Measurements from ENCODE around the gene LMTK2.

Gene LMTK2

GRCh38 chr7:98178762-98179490 is 72.3 kb downstream of the LMTK2 start:
- DNase-seq: no peak

DNA sequence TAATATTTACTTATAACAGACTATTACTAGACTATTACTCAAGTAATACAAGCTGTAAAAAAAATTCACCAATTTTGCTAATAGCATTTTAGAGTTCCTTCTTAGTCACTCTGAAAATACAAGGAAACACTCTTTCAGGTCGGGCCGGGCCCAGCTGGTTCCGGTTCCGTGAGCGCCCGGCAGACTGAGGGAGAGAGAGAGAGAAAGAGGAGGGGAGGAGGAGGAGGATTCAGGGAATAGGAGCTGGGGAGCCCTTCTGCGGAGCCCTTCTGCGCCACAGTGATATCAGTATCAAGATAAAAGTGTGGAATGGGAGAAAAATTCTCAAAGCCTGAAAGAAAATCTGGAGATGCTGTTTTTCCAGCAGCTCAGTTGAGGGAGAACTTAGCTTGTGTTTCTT is 74.1 kb downstream of the LMTK2 start:
- no peak for DNase-seq

- no peak for DNase-seq
These were observed 78.4 kb downstream of the LMTK2 start for GRCh38 chr7:98185101-98185500.

DNA sequence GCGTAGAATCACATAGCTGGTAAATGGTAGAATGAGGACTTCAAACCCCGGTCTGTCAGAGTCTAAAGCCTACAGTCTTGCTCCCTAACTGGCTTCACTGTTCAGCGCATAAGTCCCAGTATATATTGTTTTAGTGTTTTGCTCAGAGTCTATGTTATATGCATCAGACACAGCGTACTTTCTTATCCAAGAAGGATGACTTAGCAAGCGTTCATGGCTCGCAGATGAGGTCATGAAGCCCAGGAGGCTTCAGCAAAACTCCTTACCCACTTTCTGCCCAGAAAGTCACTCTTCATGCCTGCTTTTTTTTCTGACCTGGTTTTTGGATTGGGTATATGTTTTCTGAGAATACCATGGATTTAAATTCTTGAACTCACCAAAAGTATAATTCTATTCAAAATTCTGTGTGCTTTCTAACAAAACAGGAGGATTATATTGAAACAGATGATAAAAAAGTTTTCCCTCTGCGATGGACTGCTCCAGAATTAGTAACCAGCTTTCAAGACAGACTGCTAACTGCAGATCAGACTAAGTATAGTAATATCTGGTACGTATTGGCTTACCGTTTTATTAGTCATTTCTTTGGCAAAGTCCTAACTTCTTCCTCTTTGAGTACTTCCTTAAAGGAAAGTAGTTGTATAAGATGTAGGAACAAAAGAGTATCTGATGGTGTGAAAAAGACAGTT is 79.9 kb downstream of the LMTK2 start:
- DNase-seq: no peak

DNA sequence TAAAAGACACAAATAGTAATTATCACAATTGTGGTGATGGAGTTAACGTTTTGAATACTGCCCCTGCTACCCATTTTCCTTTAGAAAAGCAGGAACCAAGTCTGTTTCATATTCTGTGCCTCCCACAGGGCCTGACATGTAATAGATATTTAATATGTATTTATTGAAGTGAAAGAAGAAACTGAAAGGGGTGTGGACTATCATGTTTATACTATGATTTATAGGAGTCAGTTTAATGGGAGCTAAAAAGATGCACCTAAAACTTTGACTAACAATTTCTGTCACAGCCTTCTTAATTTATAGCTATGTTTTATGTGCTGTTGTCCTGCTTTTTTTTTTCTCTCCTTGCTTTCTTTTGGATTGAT is 80.5 kb downstream of the LMTK2 start:
- no peak for DNase-seq

GRCh38 chr7:98189559-98189958 is 82.9 kb downstream of the LMTK2 start:
- DNase-seq: no peak

GRCh38 chr7:98191668-98192431 is 85.2 kb downstream of the LMTK2 start:
- DNase-seq: no peak

DNA sequence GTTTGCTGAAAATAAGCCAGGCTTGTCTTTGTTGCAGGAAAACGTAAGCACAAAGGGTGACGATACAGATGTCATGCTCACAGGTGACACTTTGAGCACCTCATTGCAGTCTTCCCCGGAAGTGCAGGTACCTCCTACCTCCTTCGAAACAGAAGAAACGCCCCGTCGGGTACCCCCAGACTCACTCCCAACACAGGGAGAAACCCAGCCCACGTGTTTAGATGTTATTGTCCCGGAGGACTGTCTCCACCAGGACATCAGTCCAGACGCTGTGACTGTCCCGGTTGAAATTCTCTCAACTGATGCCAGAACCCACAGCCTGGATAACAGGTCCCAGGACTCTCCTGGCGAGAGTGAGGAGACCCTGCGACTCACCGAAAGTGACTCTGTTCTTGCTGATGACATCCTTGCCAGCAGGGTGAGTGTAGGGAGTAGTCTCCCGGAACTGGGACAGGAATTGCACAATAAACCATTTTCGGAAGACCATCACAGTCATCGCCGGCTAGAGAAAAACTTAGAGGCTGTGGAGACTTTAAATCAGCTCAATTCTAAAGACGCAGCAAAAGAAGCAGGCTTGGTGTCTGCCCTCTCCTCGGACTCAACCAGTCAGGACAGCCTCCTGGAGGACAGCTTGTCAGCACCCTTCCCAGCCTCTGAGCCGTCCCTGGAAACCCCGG is 86.3 kb downstream of the LMTK2 start:
- no peak for DNase-seq

- no peak for DNase-seq
These were observed 87.0 kb downstream of the LMTK2 start for GRCh38 chr7:98193474-98194180.

DNA sequence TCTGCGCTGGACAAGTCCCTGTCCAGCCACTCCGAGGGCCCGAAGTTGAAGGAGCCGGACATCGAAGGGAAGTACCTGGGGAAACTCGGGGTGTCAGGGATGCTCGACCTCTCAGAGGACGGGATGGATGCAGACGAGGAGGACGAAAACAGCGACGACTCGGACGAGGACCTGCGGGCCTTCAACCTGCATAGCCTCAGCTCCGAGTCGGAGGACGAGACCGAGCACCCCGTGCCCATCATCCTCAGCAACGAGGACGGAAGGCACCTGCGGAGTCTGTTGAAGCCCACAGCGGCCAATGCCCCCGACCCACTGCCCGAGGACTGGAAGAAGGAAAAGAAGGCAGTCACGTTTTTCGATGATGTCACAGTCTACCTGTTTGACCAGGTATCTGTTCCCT is 87.5 kb downstream of the LMTK2 start:
- no peak for DNase-seq

- no peak for DNase-seq
These were observed 88.2 kb downstream of the LMTK2 start for GRCh38 chr7:98194672-98195457.

DNA sequence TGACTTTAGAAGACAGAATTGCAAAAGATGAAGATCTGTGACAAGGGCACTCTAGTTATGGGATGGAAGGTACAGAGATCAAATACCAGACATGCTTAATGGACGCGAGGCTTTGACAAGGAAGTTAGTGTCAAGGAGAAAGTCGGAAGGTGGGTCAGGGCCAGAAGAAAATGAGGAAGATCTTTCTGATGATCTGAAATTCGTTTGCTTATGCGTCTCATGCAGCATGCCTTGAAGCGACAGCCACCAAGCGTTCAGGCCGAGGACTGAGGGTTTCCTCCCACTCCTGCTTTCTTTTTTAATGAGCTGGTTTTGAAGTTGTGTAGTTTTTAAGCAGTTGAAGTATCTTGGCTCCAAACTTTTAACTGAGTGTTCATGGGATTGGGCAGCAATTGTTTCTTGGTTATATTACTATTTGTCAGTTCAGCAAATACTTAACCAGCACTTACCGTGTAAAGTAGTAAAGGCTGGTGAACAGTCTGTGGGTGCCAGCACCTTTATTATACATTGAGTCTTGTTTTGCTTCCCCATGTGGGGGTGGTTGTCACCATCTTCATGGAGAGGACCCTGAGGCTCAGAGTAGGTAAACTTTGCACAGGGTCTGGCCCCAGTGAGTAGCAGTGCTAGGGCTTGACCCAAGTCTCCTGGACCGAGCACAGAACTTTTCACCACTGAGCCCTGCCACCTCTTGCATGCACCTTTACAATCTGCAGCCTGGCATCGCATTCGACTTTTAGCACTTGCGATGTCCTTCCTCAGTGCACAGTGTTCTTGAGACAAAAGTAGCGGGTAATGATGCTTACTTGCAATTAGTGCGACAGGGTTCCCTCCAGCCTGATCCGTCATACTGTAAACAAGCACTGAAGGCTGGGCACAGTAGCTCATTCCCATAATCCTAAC is 90.3 kb downstream of the LMTK2 start:
- DNase-seq: no peak

GRCh38 chr7:98199131-98199530 is 92.5 kb downstream of the LMTK2 start:
- DNase-seq: no peak

DNA sequence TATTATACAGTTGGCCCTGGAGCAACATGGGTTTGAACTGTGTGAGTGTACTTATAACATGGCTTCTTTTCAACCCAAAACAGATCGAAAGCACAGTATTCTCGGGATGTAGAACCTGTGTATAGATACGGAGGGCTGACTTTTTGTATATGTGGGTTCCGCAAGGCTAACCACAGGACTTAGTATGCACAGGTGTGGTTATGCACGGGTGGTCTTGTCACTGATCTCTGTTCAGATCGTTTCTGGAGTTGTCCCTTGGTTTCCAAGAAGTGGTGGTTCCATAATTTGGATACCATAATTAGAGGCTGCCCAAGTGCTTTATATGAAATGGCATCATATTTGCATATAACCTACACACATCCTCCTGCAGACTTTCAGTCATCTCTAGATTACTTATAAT is 93.7 kb downstream of the LMTK2 start:
- no peak for DNase-seq

DNA sequence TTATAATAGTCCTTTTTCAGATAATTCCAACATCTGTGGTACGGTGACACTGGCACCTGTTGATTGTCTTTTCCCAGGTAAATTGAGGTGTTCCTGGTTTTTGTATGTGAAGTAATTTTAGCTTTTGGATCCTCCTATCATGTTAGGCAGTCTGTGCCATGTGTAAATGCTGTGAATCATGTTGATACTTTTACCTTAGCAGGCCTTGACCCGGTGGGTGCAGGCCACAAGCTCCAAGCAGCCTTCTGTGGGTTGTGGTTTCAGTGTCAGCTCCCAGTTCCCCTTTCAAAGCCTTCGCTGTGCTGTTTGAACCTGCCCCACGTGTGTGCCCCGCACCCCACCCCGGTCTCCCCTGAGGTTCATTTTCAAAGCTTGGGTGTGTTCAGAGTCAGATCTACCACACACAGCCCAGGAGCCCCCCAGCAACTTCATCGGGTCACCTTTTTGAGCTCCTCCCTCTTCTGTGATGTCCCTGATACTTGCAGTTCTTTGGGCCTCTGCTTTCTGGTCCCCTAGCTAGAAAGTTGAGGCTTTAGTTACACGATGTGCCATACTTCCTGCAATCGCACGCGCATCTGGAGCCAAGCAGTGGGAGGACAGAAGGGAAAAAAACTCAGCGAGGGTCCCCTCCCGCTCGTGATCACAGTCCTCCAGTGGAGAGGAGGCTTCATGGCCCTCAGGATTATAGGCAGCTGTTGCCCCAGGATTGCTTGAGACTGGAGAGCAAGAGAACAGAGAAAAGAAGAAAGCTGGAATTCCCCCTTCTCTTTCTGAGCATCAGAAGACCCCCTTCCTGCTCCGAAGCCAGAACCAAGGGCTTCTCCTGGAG is 95.9 kb downstream of the LMTK2 start:
- DNase-seq: no peak

DNA sequence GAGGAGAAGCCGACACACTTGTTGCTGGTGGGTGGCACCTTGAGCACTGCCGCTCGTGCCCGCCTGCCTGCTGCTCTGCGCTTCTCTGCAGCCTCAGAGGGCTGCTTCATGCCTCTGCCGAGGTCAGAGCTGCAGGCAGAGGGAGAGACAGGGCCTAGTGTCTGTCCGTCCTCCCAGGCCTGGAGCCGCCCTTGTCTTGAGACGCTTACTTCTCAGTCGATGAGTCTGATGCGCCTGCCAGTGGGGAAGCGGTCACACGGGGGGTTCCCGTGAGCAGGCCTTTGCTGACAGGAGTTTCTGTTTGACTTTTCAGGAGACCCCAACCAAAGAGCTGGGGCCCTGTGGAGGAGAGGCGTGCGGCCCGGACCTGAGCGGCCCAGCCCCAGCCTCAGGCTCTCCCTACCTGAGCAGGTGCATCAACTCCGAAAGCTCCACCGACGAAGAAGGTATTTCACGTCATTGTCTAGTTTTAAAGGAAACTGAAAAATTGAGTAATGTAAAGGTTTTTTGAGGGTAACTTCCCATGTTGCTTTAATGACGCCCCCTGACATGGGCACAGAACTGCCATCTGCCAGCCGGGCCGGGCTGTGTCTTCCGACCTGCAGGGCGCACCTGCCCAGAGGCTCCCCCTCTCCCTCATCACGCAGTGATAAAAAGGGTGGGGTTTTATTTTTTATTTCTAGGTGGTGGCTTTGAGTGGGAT is 96.8 kb downstream of the LMTK2 start:
- DNase-seq: no peak

GRCh38 chr7:98203964-98204605 is 97.4 kb downstream of the LMTK2 start:
- DNase-seq: no peak

- DNase-seq: no peak
These were observed 98.0 kb downstream of the LMTK2 start for GRCh38 chr7:98204670-98205069.

Data from NCI-H1694 (cell line).